ENCODE results near the gene CENPM. TPM values are rescaled to one million over a fixed set of nuclear protein-coding genes. Genes with fewer than 3 reads are reported as not detected.

The CENPM gene
- 1.6 TPM for total RNA-seq

GRCh38 chr22:41946629-41947423 is at the start of gene CENPM:
Gene CENPM, minus strand, starts transcription at chr22:41947152. Its CDS starts 76 bp downstream, at chr22:41947076.
- peak; percentile 91 for DNase-seq

GRCh38 chr22:41995211-41995610 is 48.3 kb upstream of the CENPM start:
- no peak for DNase-seq

GRCh38 chr22:41992496-41992895 is 45.5 kb upstream of the CENPM start:
- DNase-seq, result no peak

GRCh38 chr22:41991111-41991510 is 44.2 kb upstream of the CENPM start:
- no peak for DNase-seq

- no peak for DNase-seq
Observed at GRCh38 chr22:41989246-41989645, 42.3 kb upstream of the CENPM start.

- no peak for DNase-seq
Observed at GRCh38 chr22:41987276-41987675, 40.3 kb upstream of the CENPM start.

GRCh38 chr22:41983513-41984405 is 36.8 kb upstream of the CENPM start:
- no peak for DNase-seq

GRCh38 chr22:41982865-41983264 is 35.9 kb upstream of the CENPM start:
- no peak for DNase-seq

GRCh38 chr22:41979423-41980250 is 32.7 kb upstream of the CENPM start:
- no peak for DNase-seq

- DNase-seq, result no peak
Observed at GRCh38 chr22:41978732-41979131, 31.8 kb upstream of the CENPM start.

GRCh38 chr22:41976961-41977566 is 30.1 kb upstream of the CENPM start:
- no peak for DNase-seq

- DNase-seq, result peak; percentile 71
Observed at GRCh38 chr22:41976070-41976901, 29.3 kb upstream of the CENPM start.

GRCh38 chr22:41975299-41976069 is 28.5 kb upstream of the CENPM start:
- no peak for DNase-seq

GRCh38 chr22:41974691-41975290 is 27.8 kb upstream of the CENPM start:
- DNase-seq, result no peak

GRCh38 chr22:41971431-41971830 is 24.5 kb upstream of the CENPM start:
- DNase-seq, result no peak

- no peak for DNase-seq
Observed at GRCh38 chr22:41970601-41971000, 23.6 kb upstream of the CENPM start.

- peak; percentile 29 for DNase-seq
Observed at GRCh38 chr22:41969110-41969646, 22.2 kb upstream of the CENPM start, which contains the start of gene SEPTIN3. Gene SEPTIN3, plus strand, starts transcription at chr22:41969443. Its CDS starts 2,050 bp downstream, at chr22:41971493.

GRCh38 chr22:41968601-41969000 is 21.6 kb upstream of the CENPM start:
- no peak for DNase-seq

GRCh38 chr22:41966607-41967240 is 19.8 kb upstream of the CENPM start:
- no peak for DNase-seq
